Epidermal melanocyte (primary cell): ENCODE results near the gene ADAM33.

Experiments
- DNase-seq: peaks from one replicate; pipeline ENCODE4 v3.0.0; 2011; ENCODE audit warnings: low spot score; ENCODE audit not compliant: insufficient read length

The ADAM33 gene

DNA sequence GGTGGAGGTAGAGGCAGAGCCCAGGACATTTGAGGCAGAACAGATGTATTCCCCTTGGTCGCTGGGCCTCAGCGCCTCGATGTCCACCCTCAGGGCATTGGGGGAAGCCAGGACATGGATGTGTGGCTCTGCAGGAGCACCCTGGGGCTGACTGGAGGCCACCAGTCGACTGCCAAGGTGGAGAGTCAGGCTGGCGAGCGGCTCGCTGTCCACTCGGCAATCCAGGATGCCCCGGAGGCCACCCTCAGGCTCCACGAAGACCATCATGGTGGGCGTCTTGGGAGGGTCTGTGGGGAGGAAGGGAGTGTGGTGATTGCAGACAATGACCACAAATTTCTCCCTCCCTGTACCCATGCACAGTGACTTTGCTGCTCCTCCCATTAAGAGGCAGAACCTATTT lies 8.2 kb upstream of the ADAM33 start:
- DNase-seq: no peak

DNA sequence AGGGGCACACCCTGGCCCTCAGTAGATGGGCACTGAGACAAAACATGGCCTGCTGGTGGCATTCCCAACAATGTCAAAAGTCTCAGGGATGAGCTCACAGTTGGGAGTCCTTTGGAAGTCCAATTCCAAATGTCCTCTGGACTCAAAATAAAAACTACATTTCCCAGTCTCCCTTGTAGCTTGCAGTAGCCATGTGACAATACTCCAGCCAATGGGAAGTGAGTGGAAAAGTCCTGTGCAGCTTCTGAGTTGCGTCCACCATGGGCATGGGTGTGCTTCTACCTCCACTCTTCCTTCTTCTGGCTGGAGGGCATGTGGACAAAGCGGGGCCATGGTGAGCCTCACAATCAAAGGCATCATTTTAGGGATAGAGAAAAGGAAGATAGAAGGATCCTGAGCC lies 5.8 kb upstream of the ADAM33 start:
- peak; percentile 64 for DNase-seq

DNA sequence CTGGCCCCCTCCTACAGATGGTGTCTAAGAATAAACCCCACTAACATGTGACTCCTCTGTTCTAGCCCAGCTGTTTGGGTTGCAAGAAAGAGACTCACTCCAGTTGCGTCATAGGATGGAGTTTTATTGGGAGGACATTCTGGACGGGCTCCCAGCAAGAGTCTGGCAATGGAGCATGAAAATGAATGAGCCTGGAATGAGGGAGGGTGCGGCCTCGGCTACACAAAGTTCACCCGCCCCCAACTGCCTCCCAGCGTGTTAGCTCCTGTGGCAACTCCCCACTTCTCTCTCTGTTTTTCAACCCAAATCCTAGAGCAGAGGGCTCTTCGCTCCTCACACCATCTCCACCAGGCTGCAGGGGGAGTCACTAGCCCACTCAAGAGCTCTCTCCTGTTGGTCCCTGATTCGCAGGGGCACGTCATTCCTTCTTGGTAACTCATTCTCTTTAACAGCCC lies 5.1 kb upstream of the ADAM33 start:
- DNase-seq: peak; percentile 84

DNA sequence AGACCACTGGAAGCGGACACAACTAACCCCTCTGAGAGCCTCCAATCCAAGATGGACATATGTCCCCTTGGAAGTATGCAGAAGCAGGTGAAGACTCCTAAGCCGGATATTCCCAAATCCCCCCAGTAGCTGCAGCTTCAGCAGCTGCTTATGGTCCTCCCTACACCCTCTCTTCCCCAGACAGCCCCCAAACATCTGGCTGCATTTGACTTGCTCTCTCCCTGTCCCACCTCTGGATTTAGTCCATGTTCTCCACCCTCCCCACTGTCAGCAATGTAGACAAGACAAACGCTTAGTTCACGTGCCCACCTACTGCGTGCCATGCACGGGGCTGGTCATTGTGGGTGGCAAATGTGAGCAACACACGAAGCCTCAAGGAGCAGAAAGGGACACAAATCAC lies 4.6 kb upstream of the ADAM33 start:
- DNase-seq: no peak

DNA sequence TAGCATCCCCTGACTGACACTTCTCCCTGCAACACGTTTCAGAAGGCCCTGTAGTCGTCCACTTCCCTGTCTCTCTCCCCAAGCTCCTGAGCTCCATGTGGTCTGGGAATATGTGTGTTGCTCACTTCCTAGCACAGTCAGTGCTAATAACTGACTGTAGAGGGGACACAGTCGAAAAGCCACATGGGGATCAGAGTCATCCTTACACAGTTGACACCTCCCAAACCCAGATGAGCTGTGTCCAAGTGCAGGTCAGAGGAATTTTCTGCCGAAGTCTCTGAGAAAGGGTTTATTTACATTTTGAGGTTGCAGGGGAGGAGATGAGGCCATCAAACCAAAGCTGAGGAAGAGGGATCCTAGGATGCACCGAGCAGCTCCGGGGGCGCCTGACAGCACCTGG lies 3.5 kb upstream of the ADAM33 start:
- no peak for DNase-seq

DNA sequence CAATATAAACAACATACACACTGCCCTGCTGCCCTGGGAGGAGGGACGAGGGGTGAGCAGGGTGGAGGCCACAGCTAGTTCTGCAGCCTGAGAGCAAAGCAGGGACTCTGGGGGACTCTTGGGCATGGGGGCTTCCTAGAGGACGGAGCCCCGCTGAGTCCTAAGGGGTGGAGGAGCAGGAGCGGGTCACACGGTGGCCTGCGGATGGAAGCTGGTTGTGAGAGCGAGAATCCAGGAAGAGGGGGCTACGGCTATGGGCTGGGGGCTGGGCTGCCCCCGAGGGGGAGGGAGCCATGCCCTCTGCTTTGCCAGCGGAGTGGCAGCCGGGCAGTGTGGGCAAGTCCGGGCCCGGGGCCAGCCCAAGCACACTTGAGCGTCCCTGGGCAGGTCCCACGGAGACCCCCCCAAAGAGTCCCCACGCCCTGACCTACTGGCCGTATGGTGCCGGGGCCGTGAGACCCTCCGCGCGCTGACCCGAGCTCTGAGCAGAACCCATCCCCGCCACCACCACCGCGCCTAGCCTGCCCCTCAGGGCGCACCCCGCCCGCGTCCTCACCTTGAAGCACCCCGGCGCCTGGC lies 369 bp downstream of the ADAM33 start:
- DNase-seq: no peak

DNA sequence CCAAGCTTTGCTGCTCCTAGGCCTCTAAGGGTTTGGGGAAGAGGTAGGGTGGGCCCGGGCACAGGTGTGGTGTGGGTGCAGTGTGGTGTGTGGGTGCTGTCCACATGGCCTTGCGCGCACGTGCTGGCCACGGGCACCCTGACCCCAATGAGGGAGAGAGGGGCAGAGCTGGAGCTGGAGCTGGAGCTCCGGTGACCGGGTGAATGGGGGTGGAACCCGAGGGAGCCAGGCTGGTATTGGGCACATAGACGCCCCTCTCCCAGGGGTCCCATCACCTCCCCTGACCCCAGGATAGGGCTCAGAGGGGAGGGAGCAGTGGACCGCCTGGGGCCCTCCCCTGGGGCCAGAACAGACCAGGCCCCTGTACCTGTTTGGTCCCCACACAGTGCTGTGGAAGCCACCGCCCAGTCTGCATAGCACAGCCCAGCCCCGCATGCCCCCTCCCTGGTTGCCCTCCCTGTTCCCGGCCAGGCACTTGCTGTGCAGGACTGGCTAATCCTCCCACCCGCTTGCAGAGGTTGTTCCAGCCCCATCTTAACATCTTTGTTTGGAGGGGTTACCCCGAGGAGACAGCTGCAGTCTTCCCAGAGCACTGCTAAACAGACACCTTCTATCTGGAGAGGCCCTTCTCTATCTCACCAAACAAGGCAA lies 984 bp downstream of the ADAM33 start:
- DNase-seq: no peak

DNA sequence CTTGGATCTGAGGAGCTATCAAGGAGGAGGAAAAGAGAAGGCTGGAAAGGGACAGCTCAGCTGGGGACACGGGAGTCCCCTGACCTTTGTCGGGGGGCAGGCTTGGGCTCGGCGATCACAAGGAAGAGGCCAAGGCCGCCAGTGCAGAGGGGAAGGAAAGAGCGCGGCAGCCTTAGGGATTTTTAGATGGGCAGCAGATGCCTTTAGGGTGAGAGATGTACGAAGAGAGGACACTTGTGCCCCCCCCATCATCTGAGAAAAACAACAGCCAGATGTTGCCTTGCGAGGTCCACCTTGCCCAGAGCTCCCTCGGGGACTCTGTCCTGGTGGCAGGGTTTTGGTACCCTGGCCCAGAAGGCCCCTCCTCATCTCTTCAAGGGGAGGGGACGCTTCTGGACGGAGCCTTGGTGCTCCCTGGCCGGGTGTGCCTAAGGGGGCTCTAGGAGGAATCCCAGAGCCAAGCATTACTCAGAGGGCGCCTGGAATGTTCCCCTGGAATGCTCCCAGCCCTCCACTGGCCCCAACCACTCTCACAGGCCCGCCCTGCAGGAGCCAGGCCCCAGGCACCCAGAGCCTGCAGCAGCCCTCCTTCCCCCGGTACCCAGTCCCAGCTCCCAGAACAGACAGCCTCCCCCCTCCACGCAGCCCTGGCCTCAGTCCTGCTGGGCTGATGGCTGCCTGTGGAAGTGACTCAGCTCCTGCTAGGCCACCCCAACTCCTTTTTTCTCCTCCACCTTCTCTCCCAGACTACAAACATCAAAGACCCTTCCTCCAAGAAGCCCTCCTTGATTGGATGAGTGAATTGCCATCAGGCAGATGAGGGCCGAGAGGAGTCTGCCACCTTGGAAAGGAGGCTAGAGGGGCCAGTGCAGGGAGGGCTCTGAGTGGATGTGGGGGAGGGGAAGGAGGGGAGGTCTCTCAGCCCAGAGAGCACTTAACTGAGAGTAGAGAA lies 1.8 kb downstream of the ADAM33 start:
- DNase-seq: no peak

DNA sequence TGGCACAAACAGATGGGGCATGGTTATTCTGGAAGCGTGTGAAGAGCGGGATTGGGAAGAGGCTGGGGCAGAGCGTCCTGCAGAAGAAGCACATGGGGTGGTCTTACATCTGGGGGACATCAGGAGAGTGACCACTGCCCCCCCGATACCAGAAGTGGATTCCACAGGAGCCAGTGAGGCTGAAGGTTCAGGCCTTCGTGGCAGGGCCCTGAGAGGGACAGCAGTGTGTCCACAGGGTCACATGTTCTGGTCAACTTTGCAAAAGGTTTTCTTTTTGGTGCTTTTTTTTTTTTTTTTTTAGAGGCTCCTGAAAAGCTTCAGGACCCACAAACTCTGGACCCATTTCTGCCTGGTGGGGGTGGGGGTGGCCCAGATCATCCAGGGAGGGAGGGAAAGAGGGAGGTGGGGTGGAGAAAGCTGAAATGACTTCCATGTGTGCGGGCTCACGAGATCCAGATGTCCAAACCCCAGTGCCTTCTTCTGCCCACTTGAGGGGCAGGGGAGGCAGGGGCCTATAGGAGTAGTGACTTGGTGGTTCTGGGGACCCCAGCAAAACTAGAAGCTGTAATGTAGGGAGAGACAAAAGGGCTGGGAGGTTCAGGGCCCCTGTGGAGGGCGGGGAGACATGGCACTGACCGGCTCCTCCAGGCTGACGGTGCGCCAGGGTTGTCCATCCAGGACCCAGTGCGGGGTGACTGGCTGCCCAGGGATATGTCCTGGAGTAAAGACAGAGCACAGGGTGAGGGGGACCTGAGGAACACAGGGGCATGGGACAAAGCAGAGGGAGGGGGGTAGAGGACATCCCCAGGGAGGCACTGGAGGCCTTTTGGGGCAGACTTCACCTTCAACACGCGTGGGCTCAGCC lies 2.7 kb downstream of the ADAM33 start:
- DNase-seq: no peak

DNA sequence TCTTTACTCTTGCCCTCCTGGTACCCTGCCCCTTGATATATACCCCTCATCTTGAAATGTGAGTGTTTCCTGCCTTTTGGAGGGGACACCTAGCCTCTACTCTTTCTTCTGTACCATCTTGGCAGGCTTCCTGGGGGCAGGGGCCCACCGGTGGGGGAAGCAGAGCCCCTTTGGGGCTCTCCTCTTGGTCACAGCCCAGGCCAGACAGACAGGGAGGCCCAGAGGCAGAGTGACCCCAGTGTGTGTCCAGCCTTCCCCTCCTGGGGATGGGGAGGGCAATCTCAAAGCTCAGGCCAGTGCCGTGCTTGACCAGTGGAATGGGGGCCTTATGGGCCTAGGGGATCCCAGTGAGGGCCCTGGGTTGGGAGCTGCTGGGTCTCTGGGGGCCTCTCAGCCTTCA lies 3.6 kb downstream of the ADAM33 start:
- no peak for DNase-seq

DNA sequence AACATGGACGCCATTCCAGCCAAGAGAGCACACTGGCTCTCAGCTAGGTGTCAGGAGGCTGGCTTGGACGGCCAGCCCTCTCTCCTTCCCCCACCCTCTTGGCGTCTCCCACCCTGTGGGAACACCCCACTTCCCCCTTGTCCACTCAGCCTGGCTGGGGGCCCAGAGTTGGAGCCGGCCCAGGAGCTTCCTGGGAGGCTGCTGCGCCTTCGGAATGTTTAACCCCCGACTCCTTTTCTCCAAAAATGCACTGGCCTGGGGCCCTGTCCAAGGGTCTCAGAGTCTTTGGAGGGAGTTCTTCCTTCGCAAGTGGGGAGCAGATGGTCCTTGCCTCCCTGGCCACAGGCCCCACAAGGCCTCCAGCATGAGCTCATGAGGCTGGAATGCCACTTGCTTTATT lies 4.1 kb downstream of the ADAM33 start:
- DNase-seq: no peak

DNA sequence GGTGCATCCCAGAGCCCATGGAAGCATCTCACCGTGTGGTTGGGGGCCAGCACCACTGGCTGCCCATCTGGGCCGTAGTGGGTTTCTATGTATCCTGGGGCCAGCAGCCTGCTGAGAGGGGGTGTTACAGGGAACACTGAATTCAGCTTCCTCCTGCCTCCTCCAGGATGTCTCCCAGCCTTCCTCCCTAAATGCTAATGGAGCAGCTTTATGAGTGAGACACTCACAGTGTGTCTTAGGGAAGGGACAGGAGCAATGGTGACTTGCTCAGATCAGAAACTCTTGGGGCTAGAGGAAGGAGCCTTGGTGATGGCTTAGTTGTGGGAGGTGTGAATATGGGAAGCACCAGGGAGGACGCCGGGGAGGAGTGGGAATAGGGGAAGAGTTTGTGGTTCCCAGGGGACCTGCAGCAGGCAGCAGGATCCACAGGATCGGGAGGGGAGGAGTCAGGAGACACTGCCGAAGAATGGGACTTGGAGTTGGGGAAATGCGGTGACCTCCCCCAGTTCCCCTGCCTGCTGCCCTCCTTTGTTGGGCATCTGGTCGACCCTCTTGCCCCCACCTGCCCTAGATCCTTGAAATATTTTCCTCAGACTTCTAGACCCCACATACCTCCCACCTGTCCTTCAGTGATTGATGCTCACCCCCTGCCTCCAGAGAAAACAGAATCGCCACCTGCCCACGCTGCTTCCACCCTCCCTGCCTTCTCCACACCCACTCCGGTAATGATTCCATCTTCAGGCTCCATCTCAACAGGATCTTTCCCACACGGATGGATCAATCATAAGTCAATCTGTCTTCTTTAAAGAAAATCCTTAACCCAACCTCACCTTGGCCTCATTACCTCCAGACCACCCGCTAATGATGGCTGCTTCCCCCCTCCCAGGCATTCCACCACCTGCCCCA lies 6.6 kb downstream of the ADAM33 start:
- no peak for DNase-seq

DNA sequence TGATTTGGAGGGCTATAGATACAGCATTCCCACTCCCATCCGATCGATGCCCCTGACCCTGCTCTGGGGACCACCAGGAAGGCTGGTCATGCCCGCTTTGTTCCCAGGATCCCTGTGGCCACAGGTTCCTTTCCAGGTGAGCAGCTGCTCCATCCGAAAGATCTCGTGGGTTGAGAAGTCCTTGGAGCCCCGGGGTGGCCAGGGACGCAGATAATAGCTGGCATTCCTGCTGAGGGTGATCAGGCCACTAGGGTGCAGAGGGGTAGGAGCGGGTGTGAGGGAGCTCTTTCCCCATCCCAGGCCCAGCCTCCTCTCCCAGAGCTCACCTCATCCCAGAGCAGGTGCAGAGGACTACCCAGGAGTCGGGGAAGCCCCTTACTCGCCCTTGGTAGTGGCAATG lies 7.4 kb downstream of the ADAM33 start:
- DNase-seq: no peak

DNA sequence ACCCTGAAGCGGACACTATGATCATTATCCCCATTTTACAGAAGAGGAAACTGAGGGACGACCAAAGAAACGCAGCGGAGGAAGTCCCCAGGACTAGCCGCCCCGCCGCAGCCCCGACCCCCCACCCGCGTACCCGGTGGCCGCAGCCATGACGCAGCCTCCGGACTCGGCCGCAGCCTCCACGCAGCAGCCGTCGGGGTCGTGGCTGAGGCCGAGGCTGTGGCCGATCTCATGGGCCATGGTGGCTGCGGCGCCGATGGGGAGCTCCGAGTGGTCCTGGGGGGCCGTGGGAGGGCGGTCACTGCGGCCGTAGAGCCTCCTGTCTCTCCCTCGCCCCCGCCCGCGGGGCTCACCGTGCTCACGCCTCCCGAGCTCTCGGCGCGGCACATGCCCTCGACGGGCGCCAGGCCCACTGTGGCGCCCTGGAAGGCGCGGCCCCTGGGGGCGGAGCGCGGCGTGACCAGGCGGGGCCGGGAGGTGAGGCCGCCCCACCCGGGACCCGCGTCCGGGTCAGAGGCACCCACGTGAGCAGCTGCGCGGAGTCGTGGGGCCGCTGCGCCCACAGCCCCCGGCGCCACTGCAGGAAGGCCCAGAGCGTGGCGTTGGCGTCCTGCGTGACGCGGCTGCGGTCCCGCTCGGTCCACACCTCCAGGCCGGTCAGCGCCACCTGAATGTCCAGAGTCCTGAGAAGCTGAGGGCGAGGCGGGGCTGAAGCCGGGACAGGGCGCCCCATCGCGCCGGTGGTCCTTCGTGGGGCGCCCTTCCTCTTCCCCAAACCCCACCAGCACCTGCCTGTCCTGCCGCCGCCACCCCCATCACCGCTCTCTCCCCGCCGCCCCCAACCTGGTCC lies 8.4 kb downstream of the ADAM33 start:
- no peak for DNase-seq

DNA sequence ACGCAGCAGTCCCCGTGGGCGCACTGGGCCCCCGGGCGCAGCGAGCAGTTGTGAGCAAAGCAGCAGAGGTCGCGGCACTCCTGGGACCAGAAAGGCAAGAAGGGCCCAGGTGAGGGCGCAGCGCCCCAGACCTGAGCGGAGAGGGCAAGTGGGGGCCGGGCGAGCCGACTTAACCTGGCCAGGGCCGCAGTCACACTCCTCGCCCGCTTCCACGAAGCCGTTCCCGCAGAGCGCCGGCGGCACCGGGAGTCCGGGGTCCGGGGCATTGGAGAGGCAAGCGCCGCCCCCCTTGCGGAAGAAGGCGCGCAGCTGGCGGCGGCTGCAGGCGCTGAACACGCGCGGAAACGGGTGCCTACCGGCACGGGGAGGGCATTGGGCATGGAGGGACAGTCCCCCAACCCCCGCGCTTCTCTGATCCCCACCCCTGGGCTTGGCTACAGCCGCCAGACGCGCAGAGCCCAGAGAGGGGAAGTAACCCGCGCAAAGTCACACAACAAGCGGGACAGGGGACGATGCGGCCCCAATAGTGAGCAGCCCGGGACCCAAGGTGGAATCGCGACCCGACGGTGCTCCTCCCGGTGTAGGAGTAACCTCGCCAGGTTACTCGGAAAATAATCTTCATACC lies 9.2 kb downstream of the ADAM33 start:
- no peak for DNase-seq

DNA sequence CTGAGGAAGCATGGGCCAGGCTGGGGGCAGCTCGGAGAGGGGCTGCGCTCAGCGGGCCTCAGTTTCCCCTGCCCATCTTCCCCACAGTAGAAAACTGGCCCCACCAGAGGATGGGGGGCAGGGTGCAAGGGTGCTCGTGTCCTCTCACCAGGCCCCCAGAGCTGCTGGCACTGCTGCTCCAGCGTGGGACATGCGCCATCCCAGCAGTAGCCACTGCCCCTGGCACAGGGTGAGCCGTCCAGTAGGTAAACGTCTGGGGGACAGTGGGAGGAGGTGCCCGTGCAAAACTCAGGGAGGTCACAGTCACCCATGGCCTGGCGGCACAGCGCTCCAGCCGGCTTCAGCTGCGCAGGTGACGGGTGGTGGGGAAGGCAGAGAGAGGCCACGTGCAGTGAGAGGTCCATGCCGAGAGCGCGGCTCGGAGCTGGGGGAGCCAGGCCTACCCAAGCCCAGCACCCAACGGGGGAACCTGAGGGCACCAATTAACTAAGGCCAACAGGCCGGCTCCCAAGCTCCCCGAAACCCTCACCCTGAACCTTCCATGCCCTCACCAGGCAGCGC lies 9.7 kb downstream of the ADAM33 start:
- no peak for DNase-seq

DNA sequence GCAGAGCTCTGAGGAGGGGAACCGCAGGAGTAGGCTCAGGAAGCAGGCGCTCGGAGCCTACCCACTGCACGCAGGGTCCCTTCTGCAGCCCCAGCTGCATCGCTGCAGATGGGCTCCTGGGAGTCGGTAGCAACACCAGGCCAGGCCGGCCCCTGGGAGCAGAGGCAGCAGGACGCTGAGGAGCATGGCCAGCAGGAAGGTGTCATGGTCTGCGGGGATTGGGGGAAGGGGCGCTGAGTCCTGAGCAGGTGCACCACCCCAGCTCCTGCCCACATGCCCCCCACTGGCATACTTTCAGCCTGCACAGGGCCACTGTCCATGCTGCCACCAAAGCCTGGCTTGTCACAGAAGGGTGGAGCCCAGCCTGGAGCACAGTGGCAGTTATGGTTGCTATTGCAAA lies 10.9 kb downstream of the ADAM33 start:
- no peak for DNase-seq

DNA sequence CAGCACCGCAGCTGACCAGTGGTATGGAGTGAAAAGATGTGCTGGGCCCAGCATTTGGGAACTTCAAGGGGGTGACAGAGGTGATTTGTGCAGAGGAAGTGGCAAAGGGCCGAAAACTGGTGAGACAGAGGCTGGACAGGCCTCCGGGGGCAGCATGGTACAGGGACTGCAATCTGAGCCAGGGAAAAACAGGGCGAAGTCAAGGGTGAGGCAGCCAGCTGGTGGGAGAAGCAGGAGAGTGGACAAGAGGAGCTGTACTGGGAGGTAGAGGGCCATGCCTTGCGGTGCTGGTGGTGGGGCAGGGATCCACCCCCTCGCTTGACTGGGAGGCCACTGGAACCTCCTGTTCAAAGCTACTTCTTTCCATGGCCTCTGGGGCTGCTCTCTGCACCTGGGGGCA lies 11.3 kb downstream of the ADAM33 start:
- DNase-seq: no peak
